ENCODE measurements around the gene PPME1.

PPME1 gene

GRCh38 chr11:74162681-74163467, 8.2 kb upstream of the PPME1 start:
- H3K9me3 ChIP-seq (ENCODE audit: control insufficient read depth in 1 of 2, low read length in 2 of 2), result no peaks in the 10 kb centered on the region
- H3K36me3 ChIP-seq (ENCODE audit: control insufficient read depth in 1 of 2, insufficient read depth in 2 of 2, low read length in 2 of 2), result peaks cover 12 to 33% of the 10 kb centered on the region in 2 donors
- no peaks in the 10 kb centered on the region for H3K4me1 ChIP-seq (ENCODE audit: control insufficient read depth in 1 of 2, insufficient read depth in 2 of 2, low read length in 2 of 2)
- no peak overlapping the region for H3K4me3 ChIP-seq (ENCODE audit: low read depth in 1 of 2, low read length in 2 of 2)
- H3K27ac ChIP-seq (ENCODE audit: low read length), result no peak overlapping the region
- H3K27me3 ChIP-seq (ENCODE audit: low read depth, low read length), result no peaks in the 10 kb centered on the region

GRCh38 chr11:74168838-74169237, 2.3 kb upstream of the PPME1 start:
- Histone ChIP-seq H3K27me3 (ENCODE audit: low read depth, low read length) (no peaks in the 10 kb centered on the region), H3K9me3 (ENCODE audit: control insufficient read depth in 1 of 2, low read length in 2 of 2) (no peaks in the 10 kb centered on the region), H3K4me3 (ENCODE audit: low read depth in 1 of 2, low read length in 2 of 2) (no peak overlapping the region), H3K4me1 (ENCODE audit: control insufficient read depth in 1 of 2, insufficient read depth in 2 of 2, low read length in 2 of 2) (peaks cover 15 to 29% of the 10 kb centered on the region in 2 donors), H3K27ac (ENCODE audit: low read length) (no peak overlapping the region), H3K36me3 (ENCODE audit: control insufficient read depth in 1 of 2, insufficient read depth in 2 of 2, low read length in 2 of 2) (peaks cover 11 to 31% of the 10 kb centered on the region in 2 donors)

GRCh38 chr11:74169738-74170458, 1.2 kb upstream of the PPME1 start:
- no peaks in the 10 kb centered on the region for H3K9me3 ChIP-seq (ENCODE audit: control insufficient read depth in 1 of 2, low read length in 2 of 2)
- H3K4me1 ChIP-seq (ENCODE audit: control insufficient read depth in 1 of 2, insufficient read depth in 2 of 2, low read length in 2 of 2), result peaks cover 15 to 32% of the 10 kb centered on the region in 2 donors
- H3K27ac ChIP-seq (ENCODE audit: low read length), result peak overlapping the region; percentile 95
- H3K4me3 ChIP-seq (ENCODE audit: low read depth in 1 of 2, low read length in 2 of 2), result peak overlapping the region; percentile 77 to 85
- no peaks in the 10 kb centered on the region for H3K27me3 ChIP-seq (ENCODE audit: low read depth, low read length)
- peaks cover 7 to 21% of the 10 kb centered on the region in 2 donors for H3K36me3 ChIP-seq (ENCODE audit: control insufficient read depth in 1 of 2, insufficient read depth in 2 of 2, low read length in 2 of 2)

GRCh38 chr11:74171630-74171968, 510 bp downstream of the PPME1 start:
- Histone ChIP-seq H3K27me3 (ENCODE audit: low read depth, low read length) (no peaks in the 10 kb centered on the region), H3K27ac (ENCODE audit: low read length) (peak overlapping the region; percentile 95), H3K4me1 (ENCODE audit: control insufficient read depth in 1 of 2, insufficient read depth in 2 of 2, low read length in 2 of 2) (peaks cover 15 to 32% of the 10 kb centered on the region in 2 donors), H3K36me3 (ENCODE audit: control insufficient read depth in 1 of 2, insufficient read depth in 2 of 2, low read length in 2 of 2) (peaks cover 7 to 16% of the 10 kb centered on the region in 2 donors), H3K9me3 (ENCODE audit: control insufficient read depth in 1 of 2, low read length in 2 of 2) (no peaks in the 10 kb centered on the region), H3K4me3 (ENCODE audit: low read depth in 1 of 2, low read length in 2 of 2) (peak overlapping the region; percentile 77 to 85)

- peak overlapping the region; percentile 77 to 85 for H3K4me3 ChIP-seq (ENCODE audit: low read depth in 1 of 2, low read length in 2 of 2)
- H3K9me3 ChIP-seq (ENCODE audit: control insufficient read depth in 1 of 2, low read length in 2 of 2), result no peaks in the 10 kb centered on the region
- peak overlapping the region; percentile 95 for H3K27ac ChIP-seq (ENCODE audit: low read length)
- no peaks in the 10 kb centered on the region for H3K27me3 ChIP-seq (ENCODE audit: low read depth, low read length)
- peaks cover 4 to 12% of the 10 kb centered on the region in 2 donors for H3K36me3 ChIP-seq (ENCODE audit: control insufficient read depth in 1 of 2, insufficient read depth in 2 of 2, low read length in 2 of 2)
- H3K4me1 ChIP-seq (ENCODE audit: control insufficient read depth in 1 of 2, insufficient read depth in 2 of 2, low read length in 2 of 2), result peaks cover 15 to 32% of the 10 kb centered on the region in 2 donors
Measured at GRCh38 chr11:74171997-74172396, 908 bp downstream of the PPME1 start.

GRCh38 chr11:74175920-74176319, 4.8 kb downstream of the PPME1 start:
- no peak overlapping the region for H3K27ac ChIP-seq (ENCODE audit: low read length)
- no peak overlapping the region for H3K4me3 ChIP-seq (ENCODE audit: low read depth in 1 of 2, low read length in 2 of 2)
- H3K36me3 ChIP-seq (ENCODE audit: control insufficient read depth in 1 of 2, insufficient read depth in 2 of 2, low read length in 2 of 2), result no peaks in the 10 kb centered on the region
- H3K27me3 ChIP-seq (ENCODE audit: low read depth, low read length), result no peaks in the 10 kb centered on the region
- H3K4me1 ChIP-seq (ENCODE audit: control insufficient read depth in 1 of 2, insufficient read depth in 2 of 2, low read length in 2 of 2), result peaks cover 7 to 16% of the 10 kb centered on the region in 2 donors
- H3K9me3 ChIP-seq (ENCODE audit: control insufficient read depth in 1 of 2, low read length in 2 of 2), result no peaks in the 10 kb centered on the region

- Histone ChIP-seq H3K27ac (ENCODE audit: low read length) (no peak overlapping the region), H3K27me3 (ENCODE audit: low read depth, low read length) (no peaks in the 10 kb centered on the region), H3K36me3 (ENCODE audit: control insufficient read depth in 1 of 2, insufficient read depth in 2 of 2, low read length in 2 of 2) (no peaks in the 10 kb centered on the region), H3K9me3 (ENCODE audit: control insufficient read depth in 1 of 2, low read length in 2 of 2) (no peaks in the 10 kb centered on the region), H3K4me1 (ENCODE audit: control insufficient read depth in 1 of 2, insufficient read depth in 2 of 2, low read length in 2 of 2) (peaks cover 0 to under 1% of the 10 kb centered on the region in 2 donors), H3K4me3 (ENCODE audit: low read depth in 1 of 2, low read length in 2 of 2) (no peak overlapping the region)
Measured at GRCh38 chr11:74179234-74180052, 8.4 kb downstream of the PPME1 start.

GRCh38 chr11:74182635-74183034, 11.5 kb downstream of the PPME1 start:
- Histone ChIP-seq H3K4me1 (ENCODE audit: control insufficient read depth in 1 of 2, insufficient read depth in 2 of 2, low read length in 2 of 2) (no peaks in the 10 kb centered on the region), H3K36me3 (ENCODE audit: control insufficient read depth in 1 of 2, insufficient read depth in 2 of 2, low read length in 2 of 2) (no peaks in the 10 kb centered on the region), H3K4me3 (ENCODE audit: low read depth in 1 of 2, low read length in 2 of 2) (no peak overlapping the region), H3K9me3 (ENCODE audit: control insufficient read depth in 1 of 2, low read length in 2 of 2) (no peaks in the 10 kb centered on the region), H3K27ac (ENCODE audit: low read length) (no peak overlapping the region), H3K27me3 (ENCODE audit: low read depth, low read length) (no peaks in the 10 kb centered on the region)

- Histone ChIP-seq H3K36me3 (ENCODE audit: control insufficient read depth in 1 of 2, insufficient read depth in 2 of 2, low read length in 2 of 2) (no peaks in the 10 kb centered on the region), H3K9me3 (ENCODE audit: control insufficient read depth in 1 of 2, low read length in 2 of 2) (no peaks in the 10 kb centered on the region), H3K27me3 (ENCODE audit: low read depth, low read length) (no peaks in the 10 kb centered on the region), H3K4me3 (ENCODE audit: low read depth in 1 of 2, low read length in 2 of 2) (no peak overlapping the region), H3K4me1 (ENCODE audit: control insufficient read depth in 1 of 2, insufficient read depth in 2 of 2, low read length in 2 of 2) (no peaks in the 10 kb centered on the region), H3K27ac (ENCODE audit: low read length) (no peak overlapping the region)
Measured at GRCh38 chr11:74185285-74185684, 14.2 kb downstream of the PPME1 start.

GRCh38 chr11:74185695-74186094, 14.6 kb downstream of the PPME1 start:
- no peaks in the 10 kb centered on the region for H3K9me3 ChIP-seq (ENCODE audit: control insufficient read depth in 1 of 2, low read length in 2 of 2)
- no peaks in the 10 kb centered on the region for H3K36me3 ChIP-seq (ENCODE audit: control insufficient read depth in 1 of 2, insufficient read depth in 2 of 2, low read length in 2 of 2)
- no peaks in the 10 kb centered on the region for H3K27me3 ChIP-seq (ENCODE audit: low read depth, low read length)
- no peak overlapping the region for H3K27ac ChIP-seq (ENCODE audit: low read length)
- H3K4me3 ChIP-seq (ENCODE audit: low read depth in 1 of 2, low read length in 2 of 2), result no peak overlapping the region
- H3K4me1 ChIP-seq (ENCODE audit: control insufficient read depth in 1 of 2, insufficient read depth in 2 of 2, low read length in 2 of 2), result no peaks in the 10 kb centered on the region

GRCh38 chr11:74195828-74196227, 24.7 kb downstream of the PPME1 start:
- Histone ChIP-seq H3K4me1 (ENCODE audit: control insufficient read depth in 1 of 2, insufficient read depth in 2 of 2, low read length in 2 of 2) (no peaks in the 10 kb centered on the region), H3K36me3 (ENCODE audit: control insufficient read depth in 1 of 2, insufficient read depth in 2 of 2, low read length in 2 of 2) (no peaks in the 10 kb centered on the region), H3K4me3 (ENCODE audit: low read depth in 1 of 2, low read length in 2 of 2) (no peak overlapping the region), H3K27ac (ENCODE audit: low read length) (no peak overlapping the region), H3K9me3 (ENCODE audit: control insufficient read depth in 1 of 2, low read length in 2 of 2) (no peaks in the 10 kb centered on the region), H3K27me3 (ENCODE audit: low read depth, low read length) (no peaks in the 10 kb centered on the region)
